GM12874 (cell line): ENCODE measurements around the gene APEH.

ENCODE experiments used
- CTCF ChIP-seq: IDR thresholded peaks from 2 replicates; pipeline ENCODE4 v1.5.1; 2011; ENCODE audit warnings: low read depth, mild to moderate bottlenecking, control low read depth, low read length, moderate library complexity; ENCODE audit not compliant: insufficient read depth

The APEH gene

GRCh38 chr3:49673715-49674496 lies at the start of gene APEH:
APEH (plus strand) TSS chr3:49674351; CDS start chr3:49674402, 51 bp downstream.
- no peak for TF ChIP-seq CTCF

GRCh38 chr3:49625071-49625470 lies 49.1 kb upstream of the APEH start:
- TF ChIP-seq CTCF, result no peak

GRCh38 chr3:49626101-49626581 lies 48.0 kb upstream of the APEH start:
- TF ChIP-seq CTCF, result no peak

- no peak for TF ChIP-seq CTCF
These were observed 47.4 kb upstream of the APEH start for GRCh38 chr3:49626796-49627195.

GRCh38 chr3:49627634-49628033 lies 46.5 kb upstream of the APEH start:
- TF ChIP-seq CTCF, result no peak

GRCh38 chr3:49628249-49628648 lies 45.9 kb upstream of the APEH start:
- TF ChIP-seq CTCF, result no peak

GRCh38 chr3:49629451-49629850 lies 44.7 kb upstream of the APEH start:
- no peak for TF ChIP-seq CTCF
